NCI-H748 (cell line): ENCODE data around the gene PCDHB5.
"Not testable (repeated sequence)": the region's sequence is repeated elsewhere in the genome, so short reads cannot be mapped to it uniquely, and the experiment has no call there.

Source experiments
- DNase-seq: peaks from one replicate; lab custom pipeline; 2025; ENCODE audit not compliant: unreplicated experiment; lab: John Stamatoyannopoulos, UW

PCDHB5 gene

DNA sequence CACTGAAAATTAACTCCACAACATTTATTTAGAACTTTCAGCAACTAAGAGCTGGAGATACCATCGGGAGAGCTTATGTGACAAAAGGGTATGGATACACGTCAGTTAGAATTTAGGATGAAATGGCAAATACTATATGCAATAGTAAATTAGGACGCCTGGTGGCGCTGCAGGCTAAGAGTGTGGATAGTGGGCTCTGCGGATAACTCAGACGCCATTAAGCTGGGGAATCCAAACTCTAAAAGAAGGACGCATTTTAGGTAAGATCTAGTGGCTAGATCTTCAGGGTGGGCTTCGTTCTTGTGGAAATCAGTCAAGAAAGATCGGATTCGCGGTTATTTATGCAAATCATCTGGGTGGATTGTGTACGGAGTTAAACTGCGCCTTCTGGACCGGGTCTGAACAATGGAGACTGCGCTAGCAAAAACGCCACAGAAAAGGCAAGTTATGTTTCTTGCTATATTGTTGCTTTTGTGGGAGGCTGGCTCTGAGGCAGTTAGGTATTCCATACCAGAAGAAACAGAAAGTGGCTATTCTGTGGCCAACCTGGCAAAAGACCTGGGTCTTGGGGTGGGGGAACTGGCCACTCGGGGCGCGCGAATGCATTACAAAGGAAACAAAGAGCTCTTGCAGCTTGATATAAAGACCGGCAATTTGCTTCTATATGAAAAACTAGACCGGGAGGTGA is at the start of gene PCDHB5:
Gene PCDHB5, plus strand, starts transcription at position 177 of the 688 bp plus-strand sequence. Its CDS starts 229 bp downstream, at position 406.
- DNase-seq, result peak; percentile 90

DNA sequence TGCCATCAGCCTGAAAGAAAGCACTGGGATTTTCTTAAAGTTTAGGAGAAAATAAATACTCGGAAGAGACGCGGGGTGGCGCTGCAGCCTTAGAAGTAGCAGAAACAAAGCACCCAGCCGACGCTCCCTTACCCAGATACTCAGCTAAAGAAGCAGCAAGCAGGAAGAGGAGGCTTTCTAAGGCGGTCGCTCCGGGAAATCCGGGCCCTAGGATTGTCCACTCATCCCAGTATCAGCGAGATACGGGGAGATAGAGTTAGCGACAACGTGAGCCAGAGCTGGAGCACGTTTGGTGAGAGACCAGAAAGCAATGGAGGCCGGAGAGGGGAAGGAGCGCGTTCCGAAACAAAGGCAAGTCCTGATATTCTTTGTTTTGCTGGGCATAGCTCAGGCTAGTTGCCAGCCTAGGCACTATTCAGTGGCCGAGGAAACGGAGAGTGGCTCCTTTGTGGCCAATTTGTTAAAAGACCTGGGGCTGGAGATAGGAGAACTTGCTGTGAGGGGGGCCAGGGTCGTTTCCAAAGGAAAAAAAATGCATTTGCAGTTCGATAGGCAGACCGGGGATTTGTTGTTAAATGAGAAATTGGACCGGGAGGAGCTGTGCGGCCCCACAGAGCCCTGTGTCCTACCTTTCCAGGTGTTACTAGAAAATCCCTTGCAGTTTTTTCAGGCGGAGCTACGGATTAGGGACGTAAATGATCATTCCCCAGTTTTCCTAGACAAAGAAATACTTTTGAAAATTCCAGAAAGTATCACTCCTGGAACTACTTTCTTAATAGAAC is 40.3 kb upstream of the PCDHB5 start, which contains the start of gene PCDHB2:
Gene PCDHB2, plus strand, starts transcription at position 135 of the 782 bp plus-strand sequence. Its CDS starts 176 bp downstream, at position 311.
- DNase-seq, result peak; percentile 94

DNA sequence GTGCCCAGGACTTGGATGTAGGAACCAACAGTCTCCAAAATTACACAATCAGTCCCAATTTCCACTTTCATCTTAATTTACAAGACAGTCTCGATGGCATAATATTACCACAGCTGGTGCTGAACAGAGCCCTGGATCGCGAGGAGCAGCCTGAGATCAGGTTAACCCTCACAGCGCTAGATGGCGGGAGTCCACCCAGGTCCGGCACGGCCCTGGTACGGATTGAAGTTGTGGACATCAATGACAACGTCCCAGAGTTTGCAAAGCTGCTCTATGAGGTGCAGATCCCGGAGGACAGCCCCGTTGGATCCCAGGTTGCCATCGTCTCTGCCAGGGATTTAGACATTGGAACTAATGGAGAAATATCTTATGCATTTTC is 39.8 kb upstream of the PCDHB5 start:
- DNase-seq, result peak; percentile 66

DNA sequence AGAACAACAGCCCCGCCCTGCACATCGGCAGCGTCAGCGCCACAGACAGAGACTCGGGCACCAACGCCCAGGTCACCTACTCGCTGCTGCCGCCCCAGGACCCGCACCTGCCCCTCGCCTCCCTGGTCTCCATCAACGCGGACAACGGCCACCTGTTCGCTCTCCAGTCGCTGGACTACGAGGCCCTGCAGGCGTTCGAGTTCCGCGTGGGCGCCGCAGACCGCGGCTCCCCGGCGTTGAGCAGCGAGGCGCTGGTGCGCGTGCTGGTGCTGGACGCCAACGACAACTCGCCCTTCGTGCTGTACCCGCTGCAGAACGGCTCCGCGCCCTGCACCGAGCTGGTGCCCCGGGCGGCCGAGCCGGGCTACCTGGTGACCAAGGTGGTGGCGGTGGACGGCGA is 38.8 kb upstream of the PCDHB5 start:
- not testable (repeated sequence) for DNase-seq

DNA sequence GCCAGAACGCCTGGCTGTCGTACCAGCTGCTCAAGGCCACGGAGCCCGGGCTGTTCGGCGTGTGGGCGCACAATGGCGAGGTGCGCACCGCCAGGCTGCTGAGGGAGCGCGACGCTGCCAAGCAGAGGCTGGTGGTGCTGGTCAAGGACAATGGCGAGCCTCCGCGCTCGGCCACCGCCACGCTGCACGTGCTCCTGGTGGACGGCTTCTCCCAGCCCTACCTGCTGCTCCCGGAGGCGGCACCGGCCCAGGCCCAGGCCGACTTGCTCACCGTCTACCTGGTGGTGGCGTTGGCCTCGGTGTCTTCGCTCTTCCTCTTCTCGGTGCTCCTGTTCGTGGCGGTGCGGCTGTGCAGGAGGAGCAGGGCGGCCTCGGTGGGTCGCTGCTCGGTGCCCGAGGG is 38.4 kb upstream of the PCDHB5 start:
- not testable (repeated sequence) for DNase-seq

DNA sequence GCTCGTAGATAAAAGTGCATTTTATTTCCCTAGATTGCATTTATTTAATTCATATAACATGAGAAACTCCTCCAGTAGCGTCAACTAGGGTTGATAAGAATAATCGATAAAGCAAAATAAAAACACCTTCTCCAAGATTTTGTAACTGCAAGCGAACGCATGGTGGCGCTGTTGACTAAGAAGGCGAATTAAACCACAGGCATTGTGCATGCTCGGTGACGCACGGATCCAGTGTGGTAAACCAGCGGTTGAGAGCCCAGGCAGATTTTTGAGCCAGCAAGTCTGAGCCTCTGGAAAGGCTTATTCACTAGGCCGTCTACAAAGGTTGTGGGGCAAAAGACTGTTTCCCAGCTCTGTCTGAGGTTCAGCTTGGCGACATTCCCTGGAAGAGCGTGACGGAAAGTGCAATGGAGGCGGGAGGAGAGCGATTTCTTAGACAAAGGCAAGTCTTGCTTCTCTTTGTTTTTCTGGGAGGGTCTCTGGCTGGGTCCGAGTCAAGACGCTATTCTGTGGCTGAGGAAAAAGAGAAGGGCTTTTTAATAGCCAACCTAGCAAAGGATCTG is 34.7 kb upstream of the PCDHB5 start, which contains the start of gene PCDHB3:
Gene PCDHB3, plus strand, starts transcription at position 231 of the 563 bp plus-strand sequence. Its CDS starts 177 bp downstream, at position 408.
- DNase-seq, result no peak

DNA sequence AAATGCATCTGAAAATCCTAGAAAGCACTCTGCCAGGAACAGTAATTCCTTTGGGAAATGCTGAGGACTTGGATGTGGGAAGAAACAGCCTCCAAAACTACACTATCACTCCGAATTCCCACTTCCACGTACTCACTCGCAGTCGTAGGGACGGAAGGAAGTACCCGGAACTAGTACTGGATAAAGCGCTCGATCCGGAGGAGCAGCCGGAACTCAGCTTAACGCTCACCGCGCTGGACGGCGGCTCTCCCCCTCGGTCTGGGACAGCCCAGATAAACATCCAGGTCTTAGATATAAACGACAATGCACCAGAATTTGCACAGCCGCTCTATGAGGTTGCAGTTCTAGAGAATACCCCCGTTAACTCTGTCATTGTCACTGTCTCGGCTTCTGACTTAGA is 33.9 kb upstream of the PCDHB5 start:
- no peak for DNase-seq

DNA sequence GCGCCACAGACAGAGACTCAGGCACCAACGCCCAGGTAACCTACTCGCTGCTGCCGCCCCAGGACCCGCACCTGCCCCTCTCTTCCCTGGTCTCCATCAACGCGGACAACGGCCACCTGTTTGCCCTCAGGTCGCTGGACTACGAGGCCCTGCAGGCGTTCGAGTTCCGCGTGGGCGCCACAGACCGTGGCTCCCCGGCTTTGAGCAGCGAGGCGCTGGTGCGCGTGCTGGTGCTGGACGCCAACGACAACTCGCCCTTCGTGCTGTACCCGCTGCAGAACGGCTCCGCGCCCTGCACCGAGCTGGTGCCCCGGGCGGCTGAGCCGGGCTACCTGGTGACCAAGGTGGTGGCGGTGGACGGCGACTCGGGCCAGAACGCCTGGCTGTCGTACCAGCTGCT is 32.9 kb upstream of the PCDHB5 start:
- DNase-seq, result not testable (repeated sequence)

DNA sequence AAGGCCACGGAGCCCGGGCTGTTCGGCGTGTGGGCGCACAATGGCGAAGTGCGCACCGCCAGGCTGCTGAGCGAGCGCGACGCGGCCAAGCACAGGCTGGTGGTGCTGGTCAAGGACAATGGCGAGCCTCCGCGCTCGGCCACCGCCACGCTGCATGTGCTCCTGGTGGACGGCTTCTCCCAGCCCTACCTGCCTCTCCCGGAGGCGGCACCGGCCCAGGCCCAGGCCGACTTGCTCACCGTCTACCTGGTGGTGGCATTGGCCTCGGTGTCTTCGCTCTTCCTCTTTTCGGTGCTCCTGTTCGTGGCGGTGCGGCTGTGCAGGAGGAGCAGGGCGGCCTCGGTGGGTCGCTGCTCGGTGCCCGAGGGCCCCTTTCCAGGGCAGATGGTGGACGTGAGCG is 32.5 kb upstream of the PCDHB5 start:
- not testable (repeated sequence) for DNase-seq

DNA sequence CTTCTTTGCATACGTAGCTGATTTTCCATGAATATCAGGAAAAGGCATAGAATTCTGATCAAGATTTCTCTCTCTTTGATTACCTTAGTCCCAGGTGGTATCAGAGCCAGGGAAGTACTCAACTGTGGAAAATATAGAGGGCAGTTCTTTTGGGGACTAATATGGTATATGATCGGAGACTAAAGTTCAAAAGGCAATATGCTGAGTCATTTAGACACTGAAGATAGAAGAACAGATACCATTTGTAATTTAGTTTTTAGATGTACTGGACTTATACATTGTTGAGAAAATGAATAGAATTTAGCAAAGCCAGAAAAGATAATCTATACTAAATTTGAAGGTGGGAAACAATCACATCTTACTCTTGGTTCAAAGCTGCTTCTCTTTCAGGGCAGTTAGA is 29.7 kb upstream of the PCDHB5 start:
- no peak for DNase-seq

DNA sequence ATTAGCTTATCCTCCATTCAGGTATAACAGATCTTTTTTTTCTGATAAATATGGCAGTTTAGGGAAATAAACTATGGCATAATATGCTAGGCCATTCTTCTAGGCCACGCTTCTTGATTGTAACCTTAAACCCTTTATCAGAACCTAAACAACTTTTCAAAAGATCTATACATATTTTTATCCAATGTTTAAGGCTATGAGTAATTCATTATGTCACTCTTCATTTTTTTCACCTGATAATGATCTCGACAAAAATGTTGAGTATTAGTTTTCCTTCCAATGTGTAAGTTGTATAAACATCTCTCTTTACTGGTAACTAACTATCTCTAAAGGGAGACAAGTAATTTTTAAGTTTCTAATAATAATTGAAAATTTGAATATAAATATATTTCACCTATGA is 15.8 kb upstream of the PCDHB5 start:
- DNase-seq, result no peak

DNA sequence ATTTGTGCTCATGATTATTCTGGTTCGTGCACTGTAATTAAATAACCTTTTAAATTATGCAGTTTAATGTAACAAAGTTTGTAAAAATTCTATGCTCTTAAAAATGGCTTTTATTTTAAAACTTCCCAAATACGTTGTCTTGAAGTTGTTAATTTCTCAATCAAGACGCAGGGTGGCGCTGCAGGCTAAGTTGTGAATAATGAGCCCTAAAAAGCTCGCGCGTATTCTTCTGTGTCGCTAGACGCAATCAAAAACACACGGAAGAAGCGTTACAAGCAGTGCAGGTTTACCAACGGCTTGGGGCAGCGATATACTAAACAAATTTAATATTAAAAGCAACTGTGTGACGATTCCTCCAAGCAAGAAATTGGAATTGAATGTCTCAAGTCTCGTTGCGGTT is 13.4 kb upstream of the PCDHB5 start, which contains the start of gene PCDHB4:
Gene PCDHB4, plus strand, starts transcription at position 256 of the 400 bp plus-strand sequence. CDS start 181 bp downstream, outside the sequence.
- peak; percentile 87 for DNase-seq

DNA sequence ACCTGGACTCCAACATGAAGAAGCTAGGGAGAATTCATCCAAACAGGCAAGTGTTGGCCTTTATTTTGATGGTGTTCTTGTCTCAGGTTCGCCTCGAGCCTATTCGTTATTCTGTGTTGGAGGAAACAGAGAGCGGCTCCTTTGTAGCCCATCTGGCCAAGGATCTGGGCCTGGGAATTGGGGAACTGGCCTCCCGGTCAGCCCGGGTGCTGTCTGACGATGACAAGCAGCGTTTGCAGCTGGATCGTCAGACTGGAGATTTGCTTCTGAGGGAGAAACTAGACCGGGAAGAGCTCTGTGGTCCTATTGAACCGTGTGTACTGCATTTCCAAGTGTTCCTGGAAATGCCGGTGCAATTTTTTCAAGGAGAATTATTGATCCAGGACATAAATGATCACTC is 13.0 kb upstream of the PCDHB5 start:
- DNase-seq, result peak; percentile 64

DNA sequence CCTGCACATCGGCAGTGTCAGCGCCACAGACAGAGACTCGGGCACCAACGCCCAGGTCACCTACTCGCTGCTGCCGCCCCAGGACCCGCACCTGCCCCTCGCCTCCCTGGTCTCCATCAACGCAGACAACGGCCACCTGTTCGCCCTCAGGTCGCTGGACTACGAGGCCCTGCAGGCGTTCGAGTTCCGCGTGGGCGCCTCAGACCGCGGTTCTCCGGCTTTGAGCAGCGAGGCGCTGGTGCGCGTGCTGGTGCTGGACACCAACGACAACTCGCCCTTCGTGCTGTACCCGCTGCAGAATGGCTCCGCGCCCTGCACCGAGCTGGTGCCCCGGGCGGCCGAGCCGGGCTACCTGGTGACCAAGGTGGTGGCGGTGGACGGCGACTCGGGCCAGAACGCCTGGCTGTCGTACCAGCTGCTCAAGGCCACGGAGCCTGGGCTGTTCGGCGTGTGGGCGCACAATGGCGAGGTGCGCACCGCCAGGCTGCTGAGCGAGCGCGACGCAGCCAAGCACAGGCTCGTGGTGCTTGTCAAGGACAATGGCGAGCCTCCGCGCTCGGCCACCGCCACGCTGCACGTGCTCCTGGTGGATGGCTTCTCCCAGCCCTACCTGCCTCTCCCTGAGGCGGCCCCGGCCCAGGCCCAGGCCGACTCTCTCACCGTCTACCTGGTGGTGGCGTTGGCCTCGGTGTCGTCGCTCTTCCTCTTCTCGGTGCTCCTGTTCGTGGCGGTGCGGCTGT is 11.4 kb upstream of the PCDHB5 start:
- DNase-seq, result not testable (repeated sequence)

DNA sequence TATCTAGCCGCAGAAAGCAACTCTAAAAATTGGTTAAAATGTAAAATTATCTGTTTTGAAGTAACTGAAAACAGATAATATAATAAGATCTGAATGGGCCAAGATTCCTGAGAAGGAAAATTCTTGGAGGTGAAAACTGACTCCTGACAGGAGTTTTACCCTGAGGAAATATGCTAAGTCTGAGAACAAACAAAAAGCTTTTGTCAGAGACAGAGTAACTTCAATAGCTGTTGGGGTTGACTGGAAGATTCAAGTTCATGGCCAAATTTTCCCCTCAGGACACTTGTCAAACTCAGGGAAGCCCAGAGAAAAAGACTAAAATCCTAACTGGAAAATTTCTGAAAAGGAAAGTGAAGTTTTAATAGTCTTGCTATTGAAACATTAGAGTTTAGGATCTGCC is 7.7 kb upstream of the PCDHB5 start:
- no peak for DNase-seq

DNA sequence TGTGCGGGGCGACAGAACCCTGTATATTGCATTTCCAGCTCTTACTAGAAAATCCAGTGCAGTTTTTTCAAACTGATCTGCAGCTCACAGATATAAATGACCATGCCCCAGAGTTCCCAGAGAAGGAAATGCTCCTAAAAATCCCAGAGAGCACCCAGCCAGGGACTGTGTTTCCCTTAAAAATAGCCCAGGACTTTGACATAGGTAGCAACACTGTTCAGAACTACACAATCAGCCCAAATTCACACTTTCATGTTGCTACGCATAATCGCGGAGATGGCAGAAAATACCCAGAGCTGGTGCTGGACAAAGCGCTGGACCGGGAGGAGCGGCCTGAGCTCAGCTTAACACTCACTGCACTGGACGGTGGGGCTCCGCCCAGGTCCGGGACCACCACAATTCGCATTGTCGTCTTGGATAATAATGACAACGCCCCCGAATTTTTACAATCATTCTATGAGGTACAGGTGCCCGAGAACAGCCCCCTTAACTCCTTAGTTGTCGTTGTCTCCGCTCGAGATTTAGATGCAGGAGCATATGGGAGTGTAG is 786 bp downstream of the PCDHB5 start:
- DNase-seq, result peak; percentile 45

DNA sequence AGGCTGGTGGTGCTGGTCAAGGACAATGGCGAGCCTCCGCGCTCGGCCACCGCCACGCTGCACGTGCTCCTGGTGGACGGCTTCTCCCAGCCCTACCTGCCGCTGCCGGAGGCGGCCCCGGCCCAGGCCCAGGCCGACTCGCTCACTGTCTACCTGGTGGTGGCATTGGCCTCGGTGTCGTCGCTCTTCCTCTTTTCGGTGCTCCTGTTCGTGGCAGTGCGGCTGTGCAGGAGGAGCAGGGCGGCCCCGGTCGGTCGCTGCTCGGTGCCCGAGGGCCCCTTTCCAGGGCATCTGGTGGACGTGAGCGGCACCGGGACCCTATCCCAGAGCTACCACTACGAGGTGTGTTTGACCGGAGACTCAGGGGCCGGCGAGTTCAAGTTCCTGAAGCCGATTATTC is 2.3 kb downstream of the PCDHB5 start:
- DNase-seq, result not testable (repeated sequence)

DNA sequence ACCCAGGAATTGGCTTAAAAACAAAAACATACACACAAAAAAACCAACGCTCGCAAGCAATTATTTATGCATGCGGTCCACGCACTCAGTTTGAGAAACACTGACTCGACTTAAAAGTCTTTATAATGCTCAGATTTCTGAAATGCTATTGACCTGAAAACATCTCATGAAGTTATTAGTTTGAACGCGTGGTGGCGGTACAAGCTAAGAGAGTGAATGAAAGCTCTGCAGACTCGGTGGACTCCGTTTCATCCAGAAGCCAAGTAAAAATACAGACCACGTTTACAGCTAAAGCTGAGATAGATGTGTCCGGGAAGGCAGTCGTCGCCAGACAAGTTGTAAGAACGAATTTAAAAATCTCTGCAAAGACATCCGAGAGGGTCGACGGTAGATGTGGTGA is 14.8 kb downstream of the PCDHB5 start, which contains the start of gene PCDHB6:
Gene PCDHB6, plus strand, starts transcription at position 246 of the 400 bp plus-strand sequence. CDS start 201 bp downstream, outside the sequence.
- peak; percentile 78 for DNase-seq

DNA sequence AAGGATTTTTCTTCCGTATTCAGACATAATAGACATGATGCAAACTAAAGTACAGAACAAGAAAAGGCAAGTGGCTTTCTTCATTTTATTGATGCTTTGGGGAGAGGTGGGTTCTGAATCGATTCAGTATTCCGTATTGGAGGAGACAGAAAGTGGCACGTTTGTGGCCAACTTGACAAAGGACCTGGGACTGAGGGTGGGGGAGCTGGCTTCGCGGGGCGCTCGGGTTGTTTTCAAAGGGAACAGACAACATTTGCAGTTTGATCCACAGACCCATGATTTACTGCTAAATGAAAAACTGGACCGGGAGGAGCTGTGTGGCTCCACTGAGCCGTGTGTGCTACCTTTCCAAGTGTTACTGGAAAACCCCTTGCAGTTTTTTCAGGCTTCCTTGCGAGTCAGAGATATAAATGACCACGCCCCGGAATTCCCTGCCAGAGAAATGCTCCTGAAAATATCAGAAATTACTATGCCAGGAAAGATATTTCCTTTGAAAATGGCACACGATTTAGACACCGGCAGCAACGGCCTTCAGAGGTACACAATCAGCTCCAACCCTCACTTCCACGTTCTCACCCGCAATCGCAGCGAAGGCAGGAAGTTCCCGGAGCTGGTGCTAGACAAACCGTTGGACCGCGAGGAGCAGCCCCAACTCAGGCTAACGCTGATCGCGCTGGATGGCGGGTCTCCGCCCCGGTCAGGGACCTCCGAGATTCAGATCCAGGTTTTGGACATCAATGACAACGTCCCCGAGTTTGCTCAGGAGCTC is 15.4 kb downstream of the PCDHB5 start:
- DNase-seq, result no peak

DNA sequence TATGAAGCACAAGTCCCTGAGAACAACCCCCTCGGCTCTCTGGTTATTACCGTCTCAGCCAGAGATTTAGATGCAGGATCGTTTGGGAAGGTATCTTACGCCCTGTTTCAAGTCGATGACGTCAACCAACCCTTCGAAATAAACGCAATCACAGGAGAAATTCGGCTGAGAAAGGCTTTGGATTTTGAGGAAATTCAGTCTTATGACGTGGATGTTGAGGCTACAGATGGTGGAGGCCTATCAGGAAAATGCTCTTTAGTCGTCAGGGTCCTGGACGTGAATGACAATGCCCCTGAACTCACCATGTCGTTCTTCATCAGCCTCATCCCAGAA is 16.0 kb downstream of the PCDHB5 start:
- DNase-seq, result no peak
